Urinary bladder (tissue), 4 donors: ENCODE data around the gene KCNH3. TPM values are rescaled to one million over a fixed set of nuclear protein-coding genes. Genes with fewer than 3 reads are reported as not detected.

ENCODE experiments used
- DNase-seq: peaks from one replicate; pipeline ENCODE4 v3.0.0-alpha.2; 2015; ENCODE audit errors: extremely low spot score
- H3K27ac ChIP-seq: one replicate; pipeline ENCODE4 v1.5.1; 2013; ENCODE audit warnings: low read depth, mild to moderate bottlenecking, moderate library complexity
- H3K36me3 ChIP-seq: one replicate; pipeline ENCODE4 v1.6.1; 2013; ENCODE audit warnings: mild to moderate bottlenecking, moderate library complexity; ENCODE audit not compliant: insufficient read depth
- H3K4me1 ChIP-seq: one replicate; pipeline ENCODE4 v1.6.1; 2013; ENCODE audit warnings: mild to moderate bottlenecking, moderate library complexity; ENCODE audit not compliant: insufficient read depth
- H3K4me3 ChIP-seq: one replicate; pipeline ENCODE4 v1.5.1; 2013; ENCODE audit warnings: low read depth, low read length
- WGBS: extraction: QIAGEN DNeasy Blood & Tissue Kit; methylation state at CpG from one replicate; pipeline ENCODE4 v1.1.7; 2013; 5-methylcytosine and 5-hydroxymethylcytosine counted together
- polyA plus RNA-seq: library from polyadenylated mRNA; stranded (reverse); fragments of 200-250 nt; gene quantifications from one replicate; pipeline ENCODE4 v1.2.3, GENCODE V29; 2013
- total RNA-seq: library from RNA; depleted of rRNA; stranded (reverse); fragments of >200 nt; gene quantifications from one replicate; pipeline ENCODE4 v1.2.3, GENCODE V29; 2014
- donor health status: healthy with polysubstance abuse.
- donor health status: healthy.

The KCNH3 gene
- total and polyA plus RNA-seq, 2 donors = 0.28 to 0.58 TPM

DNA sequence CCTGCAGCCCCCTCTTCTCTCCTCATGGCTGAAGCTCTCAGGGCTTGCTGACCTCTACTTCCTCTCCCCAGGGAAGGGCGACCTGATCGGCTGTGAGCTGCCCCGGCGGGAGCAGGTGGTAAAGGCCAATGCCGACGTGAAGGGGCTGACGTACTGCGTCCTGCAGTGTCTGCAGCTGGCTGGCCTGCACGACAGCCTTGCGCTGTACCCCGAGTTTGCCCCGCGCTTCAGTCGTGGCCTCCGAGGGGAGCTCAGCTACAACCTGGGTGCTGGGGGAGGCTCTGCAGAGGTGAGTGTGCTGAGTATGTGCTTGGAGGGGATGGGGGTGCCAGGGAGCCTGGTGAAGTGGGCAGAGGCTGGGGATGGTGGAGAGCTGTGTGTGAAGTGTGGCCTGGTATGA lies 15.4 kb downstream of the KCNH3 start:
- H3K36me3 ChIP-seq = peaks cover 7% of the 10 kb centered on the region
- WGBS = 82% methylated on average over 15 of the region's 15 CpGs
- H3K4me1 ChIP-seq = no peaks in the 10 kb centered on the region
- H3K4me3 ChIP-seq = no peak overlapping the region
- H3K27ac ChIP-seq = no peak overlapping the region
- DNase-seq = no peak

DNA sequence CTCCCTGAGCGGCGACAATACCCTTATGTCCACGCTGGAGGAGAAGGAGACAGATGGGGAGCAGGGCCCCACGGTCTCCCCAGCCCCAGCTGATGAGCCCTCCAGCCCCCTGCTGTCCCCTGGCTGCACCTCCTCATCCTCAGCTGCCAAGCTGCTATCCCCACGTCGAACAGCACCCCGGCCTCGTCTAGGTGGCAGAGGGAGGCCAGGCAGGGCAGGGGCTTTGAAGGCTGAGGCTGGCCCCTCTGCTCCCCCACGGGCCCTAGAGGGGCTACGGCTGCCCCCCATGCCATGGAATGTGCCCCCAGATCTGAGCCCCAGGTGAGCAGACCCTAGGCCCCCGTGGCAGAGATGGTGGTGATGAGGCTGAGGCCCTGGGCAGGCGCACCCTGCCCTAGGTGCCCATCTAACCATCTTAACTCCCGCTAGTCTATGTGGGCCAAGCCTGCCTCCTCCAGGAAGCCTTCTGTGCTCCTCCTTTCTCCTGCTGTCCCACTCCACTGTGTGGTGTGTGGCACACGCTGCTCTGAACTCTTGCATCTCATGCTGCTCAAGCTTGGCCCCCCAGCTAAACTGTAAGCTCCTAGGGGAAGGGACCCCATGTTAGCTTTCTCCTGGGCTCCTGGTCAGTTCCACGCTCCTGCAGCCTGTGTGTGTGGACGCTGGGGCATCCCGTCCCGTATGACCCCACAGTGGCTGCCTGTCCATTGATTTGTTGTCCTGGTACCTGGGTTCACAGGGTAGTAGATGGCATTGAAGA lies 17.0 kb downstream of the KCNH3 start:
- no peak for DNase-seq
- H3K36me3 ChIP-seq = peaks cover 10% of the 10 kb centered on the region
- H3K4me1 ChIP-seq = no peaks in the 10 kb centered on the region
- H3K4me3 ChIP-seq = no peak overlapping the region
- H3K27ac ChIP-seq = no peak overlapping the region
- 84% methylated on average over 18 of the region's 18 CpGs for WGBS

DNA sequence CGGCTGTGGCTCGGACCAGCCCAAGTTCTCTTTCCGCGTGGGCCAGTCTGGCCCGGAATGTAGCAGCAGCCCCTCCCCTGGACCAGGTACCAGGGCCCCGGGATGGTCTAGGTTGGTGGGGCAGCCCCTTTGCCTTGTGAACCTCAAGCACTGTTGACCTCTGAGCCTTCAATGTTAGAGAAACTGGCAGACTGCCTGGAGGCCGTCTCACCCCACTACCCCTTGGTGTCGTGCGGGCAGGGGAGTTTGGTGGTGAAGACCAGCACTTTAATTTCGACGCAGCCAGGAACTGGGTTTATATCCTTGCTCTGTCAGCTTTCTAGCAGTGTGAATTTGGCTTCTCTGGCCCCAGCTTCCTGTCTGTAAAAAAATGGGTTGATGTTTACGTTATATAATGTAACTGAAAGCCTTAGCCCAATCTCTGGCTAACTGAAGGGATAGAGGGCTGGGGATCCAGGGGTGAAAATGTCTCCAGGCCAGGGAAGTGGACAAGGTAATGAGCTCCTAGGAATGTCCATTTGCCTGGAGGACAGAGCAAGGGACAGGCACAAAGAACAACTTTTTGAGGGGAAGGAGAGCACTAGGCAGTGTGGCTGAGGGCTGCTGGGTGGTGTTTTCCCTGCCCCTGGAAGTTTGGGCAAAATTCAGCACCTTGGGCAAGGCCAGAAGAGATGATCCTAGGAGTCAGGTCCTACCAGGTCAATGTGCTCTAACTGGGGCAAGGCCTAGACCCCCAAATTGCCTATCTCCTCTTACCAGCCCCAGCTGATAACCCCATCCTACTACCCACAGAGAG lies 17.8 kb downstream of the KCNH3 start:
- DNase-seq = no peak
- Histone ChIP-seq H3K4me1 (no peaks in the 10 kb centered on the region), H3K4me3 (no peak overlapping the region), H3K27ac (no peak overlapping the region), H3K36me3 (peaks cover 10% of the 10 kb centered on the region)
- 68% methylated on average over 12 of the region's 12 CpGs for WGBS

- Histone ChIP-seq H3K4me1 (no peaks in the 10 kb centered on the region), H3K36me3 (peaks cover 10% of the 10 kb centered on the region), H3K4me3 (no peak overlapping the region), H3K27ac (no peak overlapping the region)
- no peak for DNase-seq
- 84% methylated on average over 18 of the region's 18 CpGs for WGBS
These were observed 18.5 kb downstream of the KCNH3 start for GRCh38 chr12:49557187-49557916.

- H3K36me3 ChIP-seq = peaks cover 10% of the 10 kb centered on the region
These were observed 19.0 kb downstream of the KCNH3 start for GRCh38 chr12:49557917-49558215.

GRCh38 chr12:49558526-49558925 lies 19.7 kb downstream of the KCNH3 start:
- WGBS = 88% methylated on average over 13 of the region's 13 CpGs
- peaks cover 10% of the 10 kb centered on the region for H3K36me3 ChIP-seq
- DNase-seq = no peak
- H3K27ac ChIP-seq = no peak overlapping the region
- no peaks in the 10 kb centered on the region for H3K4me1 ChIP-seq
- H3K4me3 ChIP-seq = no peak overlapping the region

More at GRCh38 chr12:49557917-49558215, 19.0 kb downstream of the KCNH3 start:
- no peak overlapping the region for H3K4me3 ChIP-seq
- WGBS = 78% methylated on average over 7 of the region's 7 CpGs
- no peak for DNase-seq
- no peak overlapping the region for H3K27ac ChIP-seq
- no peaks in the 10 kb centered on the region for H3K4me1 ChIP-seq

- DNase-seq = no peak
- no peaks in the 10 kb centered on the region for H3K4me1 ChIP-seq
- 95% methylated on average over 17 of the region's 17 CpGs for WGBS
- H3K27ac ChIP-seq = no peak overlapping the region
- no peak overlapping the region for H3K4me3 ChIP-seq
- peaks cover 10% of the 10 kb centered on the region for H3K36me3 ChIP-seq
These were observed 20.3 kb downstream of the KCNH3 start for GRCh38 chr12:49559011-49559675.

GRCh38 chr12:49560695-49561094 lies 21.9 kb downstream of the KCNH3 start:
- no peak for DNase-seq
- Histone ChIP-seq H3K4me1 (no peaks in the 10 kb centered on the region), H3K36me3 (peaks cover 10% of the 10 kb centered on the region), H3K27ac (no peak overlapping the region), H3K4me3 (no peak overlapping the region)
- WGBS = 89% methylated on average over 7 of the region's 7 CpGs

GRCh38 chr12:49562233-49562632 lies 23.4 kb downstream of the KCNH3 start:
- WGBS = 85% methylated on average over 6 of the region's 6 CpGs

DNA sequence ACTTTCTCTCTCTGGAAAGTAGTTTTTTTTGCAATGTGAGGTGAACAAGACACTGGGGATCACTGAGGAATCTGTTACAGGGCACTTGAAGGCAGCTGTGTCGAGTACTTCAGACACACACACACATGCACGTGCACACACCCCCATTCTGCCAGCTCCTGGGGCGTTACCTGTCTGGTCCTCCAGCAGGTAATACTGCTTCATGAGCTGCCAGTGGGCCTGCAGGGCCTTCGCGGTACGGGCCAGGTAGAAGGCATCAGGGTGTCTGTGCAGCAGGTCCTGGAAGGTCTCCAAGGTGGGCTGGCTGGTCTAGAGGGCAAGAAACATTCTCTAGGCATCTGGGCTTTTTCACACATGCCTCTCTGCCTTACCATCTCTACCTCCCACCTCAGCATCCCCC lies 24.0 kb downstream of the KCNH3 start:
- H3K27ac ChIP-seq = no peak overlapping the region
- 92% methylated on average over 6 of the region's 6 CpGs for WGBS
- peaks cover 3% of the 10 kb centered on the region for H3K36me3 ChIP-seq
- DNase-seq = no peak
- H3K4me3 ChIP-seq = no peak overlapping the region
- H3K4me1 ChIP-seq = no peaks in the 10 kb centered on the region

More at GRCh38 chr12:49562233-49562632, 23.4 kb downstream of the KCNH3 start:
- peaks cover 7% of the 10 kb centered on the region for H3K36me3 ChIP-seq
- no peak overlapping the region for H3K4me3 ChIP-seq
- H3K4me1 ChIP-seq = no peaks in the 10 kb centered on the region
- DNase-seq = no peak
- no peak overlapping the region for H3K27ac ChIP-seq

DNA sequence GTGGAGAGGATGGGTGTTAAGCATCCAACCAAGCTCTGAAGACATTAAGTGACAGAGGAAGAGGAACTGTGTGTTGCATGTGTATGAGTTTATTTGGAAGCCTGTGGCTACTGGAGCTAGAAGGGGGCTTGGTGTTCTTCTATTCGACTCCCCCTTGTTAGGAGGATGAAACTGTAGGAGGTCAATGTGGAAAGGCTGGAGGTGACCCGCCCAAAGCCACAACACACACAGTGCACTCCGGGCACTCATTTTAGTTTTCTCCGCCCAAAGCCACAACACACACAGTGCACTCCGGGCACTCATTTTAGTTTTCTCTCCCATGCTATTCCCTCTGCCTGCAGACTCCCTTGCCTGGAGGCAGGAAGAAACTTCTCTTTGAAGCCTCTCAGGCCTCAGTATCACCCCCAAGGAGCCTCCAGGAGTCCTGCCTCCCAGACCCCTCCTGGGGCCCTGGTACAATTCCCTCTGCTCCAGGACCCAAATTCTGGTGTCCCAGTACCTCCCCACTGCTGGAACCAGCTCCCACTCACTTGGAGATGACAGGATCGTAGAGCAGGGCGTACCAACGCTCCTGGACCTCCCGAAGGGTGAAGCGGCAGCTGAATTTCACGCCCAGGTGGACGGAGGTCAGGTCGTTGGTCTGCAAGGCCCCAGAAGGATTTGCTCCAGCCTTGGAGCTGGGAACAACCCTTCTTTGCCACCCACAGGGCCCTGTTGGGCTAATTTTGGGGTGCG lies 25.3 kb downstream of the KCNH3 start:
- no peak for DNase-seq
- Histone ChIP-seq H3K27ac (no peak overlapping the region), H3K36me3 (peaks cover 3% of the 10 kb centered on the region), H3K4me1 (no peaks in the 10 kb centered on the region), H3K4me3 (no peak overlapping the region)
- 92% methylated on average over 14 of the region's 14 CpGs for WGBS

- no peaks in the 10 kb centered on the region for H3K4me1 ChIP-seq
- H3K36me3 ChIP-seq = no peaks in the 10 kb centered on the region
- H3K4me3 ChIP-seq = no peak overlapping the region
- H3K27ac ChIP-seq = no peak overlapping the region
- WGBS = 83% methylated on average over 8 of the region's 8 CpGs
- DNase-seq = no peak
These were observed 26.0 kb downstream of the KCNH3 start for GRCh38 chr12:49564686-49565405.
